ENCODE results near the gene ADAMTSL1.

ADAMTSL1 gene

DNA sequence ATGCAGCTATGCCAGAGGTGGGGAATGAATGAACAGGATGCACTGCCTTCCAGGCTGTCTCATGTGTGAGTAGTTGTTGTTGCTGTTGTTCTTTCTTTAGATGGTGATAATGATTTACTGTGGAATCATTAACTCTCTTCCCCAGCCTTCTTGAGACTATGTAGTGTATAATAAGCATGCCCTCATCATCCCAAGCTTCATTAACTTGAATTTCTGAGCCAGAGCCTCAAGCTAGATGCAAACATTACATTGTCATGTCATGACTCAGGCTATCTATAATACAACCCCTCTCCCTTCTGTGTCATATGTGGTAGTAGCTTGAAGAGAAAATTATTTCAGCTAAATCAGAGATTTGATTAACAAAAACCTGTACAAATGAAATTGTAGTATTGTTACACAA is 10.0 kb upstream of the ADAMTSL1 start:
- no peak for DNase-seq

DNA sequence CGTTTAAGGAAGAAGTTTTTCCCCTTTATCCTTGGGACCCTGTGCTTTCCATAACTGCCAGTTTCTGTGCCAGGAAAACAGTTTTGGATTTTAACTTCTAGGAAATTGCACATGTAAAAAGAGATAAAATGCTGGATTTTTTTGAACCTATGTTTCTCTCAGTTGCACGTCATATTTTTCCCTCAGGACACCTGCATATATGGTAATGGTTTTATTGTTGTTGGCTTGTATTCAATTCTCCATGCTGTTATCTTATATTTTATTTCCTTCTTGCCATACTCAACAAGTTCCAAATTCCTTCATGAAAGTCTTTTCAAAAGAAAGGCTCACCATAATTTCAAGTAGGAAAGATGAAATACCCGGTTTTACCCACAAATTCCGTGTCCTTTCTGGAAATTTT is 7.9 kb upstream of the ADAMTSL1 start:
- DNase-seq: no peak

DNA sequence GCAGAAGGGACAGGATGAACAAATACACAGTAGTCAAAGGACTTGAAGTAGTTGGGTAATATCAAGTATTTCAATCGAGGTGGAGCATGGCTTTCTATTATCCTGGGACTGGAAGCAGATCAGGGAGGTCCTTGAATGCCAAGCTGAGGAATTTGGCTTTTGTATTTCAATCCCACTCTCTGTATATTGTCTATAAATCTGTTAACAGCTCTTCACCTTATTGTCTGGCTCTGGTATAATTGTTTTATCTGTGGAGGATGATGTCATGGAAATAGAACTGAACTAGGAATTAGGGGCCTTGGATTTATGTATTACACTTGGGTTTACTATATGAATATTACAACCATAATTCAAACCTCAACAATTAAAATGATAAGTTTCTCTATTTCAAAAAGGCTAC is 6.3 kb upstream of the ADAMTSL1 start:
- DNase-seq: no peak

DNA sequence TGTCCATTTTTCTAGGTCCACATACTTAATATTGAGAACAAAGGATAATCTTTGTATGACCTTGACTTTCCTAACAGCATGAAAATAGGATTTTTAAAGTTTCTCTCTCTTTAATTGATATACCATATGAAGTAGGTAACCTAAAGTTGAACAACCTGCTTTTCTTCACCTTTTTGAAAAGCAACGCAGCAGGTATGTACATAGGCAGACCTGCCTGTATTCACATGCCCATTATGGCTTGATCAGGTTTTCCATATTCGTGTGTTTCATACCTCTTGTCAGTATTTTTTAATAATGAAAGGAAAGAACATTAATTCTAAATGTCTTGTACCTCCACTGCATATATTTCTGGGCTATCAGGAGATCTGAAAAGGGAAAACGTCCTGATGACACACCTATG is 1.5 kb upstream of the ADAMTSL1 start:
- DNase-seq: no peak

DNA sequence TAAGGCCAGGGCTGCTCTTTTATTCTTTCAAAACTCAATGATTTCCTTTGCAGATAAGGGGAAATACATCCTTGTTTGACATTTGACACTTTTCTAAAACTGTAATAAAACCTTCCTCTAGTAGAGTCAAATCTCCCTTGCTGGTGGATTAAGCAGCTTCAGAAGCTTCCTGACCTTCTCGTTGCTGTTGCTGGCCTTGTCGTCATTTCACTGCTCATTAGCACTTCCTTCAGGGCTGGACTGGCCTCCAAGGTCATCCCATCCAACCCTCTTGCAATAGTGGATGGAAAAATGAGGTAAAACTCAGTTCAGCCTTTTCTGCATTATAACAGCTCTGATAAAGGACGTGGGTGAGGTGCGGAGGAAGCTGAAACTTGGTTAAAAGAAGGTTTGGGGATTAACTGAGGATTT is 1.1 kb upstream of the ADAMTSL1 start:
- DNase-seq: no peak

DNA sequence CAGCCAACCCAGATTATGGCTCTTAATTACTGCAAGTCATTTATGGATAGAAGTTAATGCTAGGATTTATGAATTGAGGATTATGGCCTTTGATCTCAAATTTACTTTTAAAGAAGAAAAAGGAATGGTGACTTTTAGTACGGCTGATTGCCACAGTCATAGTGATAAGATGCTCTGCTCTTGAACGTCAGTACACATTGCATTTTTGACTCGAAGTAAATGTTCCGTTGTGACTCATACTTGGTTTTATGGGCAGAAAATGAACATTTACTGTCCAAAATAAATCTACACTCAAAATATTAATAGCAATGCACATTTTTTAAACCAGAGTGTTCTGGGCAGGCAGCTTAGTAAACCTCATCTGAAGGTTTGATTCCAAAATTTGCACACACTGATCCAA is 830 bp downstream of the ADAMTSL1 start:
- DNase-seq: no peak

DNA sequence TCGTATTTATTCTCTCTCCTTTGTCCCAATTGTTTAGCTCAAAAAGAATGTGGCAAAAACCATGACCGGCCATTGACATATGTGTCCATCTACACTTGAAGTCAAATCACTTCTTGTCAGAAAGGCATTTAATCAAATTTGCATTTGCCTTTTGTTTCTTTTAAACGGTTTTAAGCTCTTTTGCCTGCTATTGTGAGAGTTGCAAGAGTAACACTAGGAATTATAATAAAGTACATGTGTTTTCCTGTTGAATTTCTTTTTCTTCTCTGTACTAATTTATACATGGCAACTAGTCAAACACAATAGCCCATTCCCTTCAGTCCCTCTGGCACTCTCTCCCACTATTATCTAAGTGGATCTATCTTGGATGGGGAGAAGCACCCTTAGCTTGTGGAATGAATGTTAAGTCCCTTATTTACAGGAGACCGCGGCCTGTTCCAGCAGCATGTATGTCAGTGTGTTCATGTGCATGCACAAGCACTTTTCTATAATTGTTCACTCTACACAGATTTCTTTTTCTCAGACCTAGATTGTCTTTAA is 3.2 kb downstream of the ADAMTSL1 start:
- no peak for DNase-seq

DNA sequence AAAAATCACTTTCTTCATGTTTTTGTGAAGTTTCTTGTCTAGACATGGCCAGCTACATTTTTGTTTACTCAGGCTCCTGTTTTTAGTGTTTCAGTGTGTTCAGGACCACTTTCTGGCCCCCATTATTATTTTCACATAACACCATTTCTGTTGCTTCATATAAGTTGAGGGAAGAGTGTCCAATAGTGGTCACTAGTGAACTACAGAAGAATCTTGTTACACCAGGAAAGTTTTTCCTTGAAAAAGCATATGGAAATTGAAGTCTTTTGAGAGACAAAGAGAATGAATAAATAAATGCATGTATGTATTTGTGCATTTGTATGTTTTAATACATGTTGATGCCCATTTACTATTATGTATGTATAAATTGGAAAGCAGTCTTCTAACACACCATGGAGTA is 3.8 kb downstream of the ADAMTSL1 start:
- DNase-seq: no peak

DNA sequence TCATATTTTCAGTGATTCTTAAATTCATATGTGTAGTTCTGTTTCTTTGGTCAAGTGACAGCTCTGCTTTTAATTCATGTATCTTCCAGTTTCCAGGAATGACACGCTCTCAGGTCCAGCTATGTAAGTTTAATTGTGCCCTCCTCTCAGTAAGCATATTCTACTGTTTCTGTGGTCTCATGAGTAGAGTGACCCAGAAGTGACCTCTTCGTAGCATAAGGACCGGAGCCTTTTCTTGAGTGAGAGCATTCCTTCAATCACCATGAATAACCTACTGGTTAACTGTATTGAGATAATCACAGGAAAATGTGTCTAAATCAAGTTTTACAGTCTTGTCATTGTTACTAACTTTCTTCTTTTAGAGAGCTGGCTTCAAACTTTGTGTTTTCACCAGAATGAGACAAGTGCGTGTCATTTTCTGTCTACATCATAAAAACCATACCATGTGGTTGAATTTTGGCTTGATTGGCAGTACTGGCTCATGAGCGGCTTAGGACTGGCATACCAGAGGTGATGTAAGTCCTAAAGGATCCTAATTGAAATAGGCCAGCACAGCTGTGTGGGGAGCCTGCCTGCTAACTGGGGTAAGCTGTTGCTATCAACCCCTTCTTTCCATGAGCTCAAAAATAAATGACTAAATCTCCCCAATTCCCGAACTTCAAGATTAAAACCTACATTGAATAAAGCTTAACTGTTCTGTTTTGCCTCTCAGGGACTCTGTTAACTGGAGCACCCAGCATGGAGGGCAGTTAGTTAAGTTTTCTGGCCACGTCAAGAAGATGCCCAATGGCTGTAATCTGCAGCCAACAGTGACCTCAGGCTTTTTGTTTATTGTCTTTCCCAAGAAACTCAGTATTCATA is 4.8 kb downstream of the ADAMTSL1 start:
- DNase-seq: no peak

DNA sequence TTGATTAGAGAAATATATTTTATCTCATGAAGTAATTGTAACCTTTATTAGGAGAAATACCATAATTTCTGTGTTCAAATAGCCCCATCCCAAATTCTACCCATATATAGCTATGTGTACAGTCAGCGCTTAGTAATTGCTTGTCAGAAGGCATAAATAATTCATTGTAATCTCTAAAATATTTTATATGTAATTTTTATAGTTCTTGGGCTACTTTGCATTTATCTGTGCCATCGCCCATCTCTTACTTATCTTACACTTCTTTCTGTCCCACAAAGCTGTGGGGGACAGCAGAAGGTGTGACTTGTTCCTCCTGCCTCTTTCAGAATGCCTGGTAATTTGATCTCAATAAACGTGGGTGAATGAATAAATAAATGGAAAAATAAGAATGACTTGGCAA is 5.5 kb downstream of the ADAMTSL1 start:
- no peak for DNase-seq

DNA sequence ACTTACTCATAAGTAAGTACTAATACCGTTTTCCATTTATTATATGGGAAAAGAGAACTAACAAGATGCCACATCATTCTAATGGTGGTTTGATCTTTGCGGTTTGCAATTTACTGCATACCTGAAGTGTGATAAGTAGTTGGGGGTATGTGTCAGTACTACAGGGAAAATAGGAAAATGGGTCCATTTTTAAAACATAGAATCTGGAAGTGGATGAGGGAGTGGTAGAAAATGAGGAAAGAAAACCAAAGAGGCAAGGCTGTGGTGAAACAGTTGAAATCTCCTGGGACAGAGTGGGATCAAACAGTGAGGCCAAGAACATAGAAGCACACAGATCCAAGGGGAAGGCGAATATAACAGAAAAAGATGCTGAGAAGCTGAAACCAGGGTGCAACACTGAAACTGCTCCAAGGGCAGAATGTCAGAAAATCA is 6.7 kb downstream of the ADAMTSL1 start:
- no peak for DNase-seq

DNA sequence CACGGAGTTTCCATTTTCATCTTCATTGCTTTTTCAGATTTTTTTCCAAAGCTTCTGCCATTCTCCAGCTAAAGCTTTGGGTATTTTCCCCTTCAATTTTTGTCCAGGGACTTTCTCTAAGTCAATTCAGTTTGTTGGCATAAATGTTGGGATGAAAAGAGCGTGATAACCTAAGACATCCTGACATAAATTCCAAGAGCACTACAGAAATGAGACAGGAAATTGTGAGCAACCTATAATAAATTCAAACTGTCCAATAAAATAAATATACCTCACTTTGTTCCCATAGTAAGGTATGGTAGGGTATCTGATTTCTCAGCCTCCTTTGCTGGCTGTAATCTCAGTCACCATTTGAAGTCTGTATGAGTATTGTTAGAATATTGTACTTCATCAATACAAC is 8.4 kb downstream of the ADAMTSL1 start:
- DNase-seq: no peak

DNA sequence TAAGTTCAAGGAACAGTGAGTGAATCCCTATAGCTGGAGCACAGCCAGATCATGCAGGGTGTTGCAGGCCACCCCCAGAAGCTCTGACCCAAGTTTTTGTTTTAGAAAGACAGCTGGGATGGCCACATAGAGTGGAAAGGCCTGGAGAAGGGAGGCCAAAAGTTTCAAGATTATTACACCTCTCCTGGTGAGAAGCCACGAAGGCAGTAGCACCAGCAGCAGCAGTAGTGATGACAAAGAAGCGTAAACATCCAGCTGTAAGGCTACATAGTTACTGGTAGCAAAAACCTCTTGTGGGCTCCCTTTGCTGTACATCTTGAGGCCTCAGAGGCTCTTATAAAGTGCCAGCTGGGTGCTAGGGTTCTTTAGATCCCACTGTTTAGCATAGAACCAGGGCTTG is 11.8 kb downstream of the ADAMTSL1 start:
- no peak for DNase-seq

DNA sequence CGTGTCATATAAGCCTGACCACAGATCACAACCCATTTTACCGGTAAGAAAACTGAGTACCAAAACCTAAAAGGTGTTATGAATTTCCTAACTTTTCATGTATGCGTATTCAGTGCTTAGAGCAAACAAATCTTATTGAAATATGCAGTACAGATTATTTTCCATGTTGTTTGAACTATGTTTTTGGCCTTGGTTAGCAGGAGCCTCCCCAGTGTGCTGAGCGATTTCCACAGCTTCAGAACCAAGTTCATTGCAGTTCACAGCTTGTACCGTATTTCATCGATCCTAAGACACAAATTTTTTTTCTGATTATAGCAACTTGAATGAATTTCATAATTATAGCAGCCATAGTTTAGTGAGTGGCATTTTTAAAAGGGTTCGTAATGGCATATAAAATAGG is 13.7 kb downstream of the ADAMTSL1 start:
- no peak for DNase-seq

DNA sequence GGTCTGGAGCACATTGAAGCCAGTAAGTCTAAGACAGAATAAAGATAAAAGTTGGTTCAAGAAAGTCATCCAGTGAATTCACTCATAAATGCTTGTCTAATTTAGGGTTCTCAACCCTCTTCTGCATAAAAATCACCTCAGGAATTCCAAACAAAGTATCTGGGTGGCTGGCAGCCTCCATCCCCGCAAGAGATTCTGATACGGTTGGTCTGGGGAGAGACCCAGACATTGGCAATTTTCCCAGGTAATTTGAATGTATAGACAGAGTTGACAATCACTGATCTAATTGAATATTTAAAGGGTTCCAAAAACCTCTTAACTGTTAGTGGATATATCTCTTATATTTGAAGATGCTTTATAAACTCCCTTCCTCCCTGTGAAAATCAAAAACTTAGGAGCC is 14.9 kb downstream of the ADAMTSL1 start:
- DNase-seq: no peak

DNA sequence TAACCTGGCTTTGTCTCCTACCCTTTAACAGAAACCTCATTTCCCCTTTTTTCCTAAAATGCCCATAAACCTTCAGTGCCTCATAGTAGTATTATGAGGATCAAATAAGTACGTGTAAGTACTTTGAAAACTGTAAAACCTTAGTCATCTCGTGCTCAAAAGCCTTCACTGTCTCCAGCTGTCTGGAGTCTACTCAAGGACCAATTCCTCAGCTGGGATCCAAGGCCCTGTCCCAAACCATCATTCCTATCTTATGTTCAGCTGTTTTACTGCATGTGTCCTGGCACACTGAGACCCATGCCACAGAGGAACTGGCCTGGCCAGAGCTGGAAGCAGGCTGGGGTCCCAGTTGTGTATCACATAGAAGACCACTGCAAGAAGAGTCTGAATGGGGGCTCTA is 15.9 kb downstream of the ADAMTSL1 start:
- no peak for DNase-seq

DNA sequence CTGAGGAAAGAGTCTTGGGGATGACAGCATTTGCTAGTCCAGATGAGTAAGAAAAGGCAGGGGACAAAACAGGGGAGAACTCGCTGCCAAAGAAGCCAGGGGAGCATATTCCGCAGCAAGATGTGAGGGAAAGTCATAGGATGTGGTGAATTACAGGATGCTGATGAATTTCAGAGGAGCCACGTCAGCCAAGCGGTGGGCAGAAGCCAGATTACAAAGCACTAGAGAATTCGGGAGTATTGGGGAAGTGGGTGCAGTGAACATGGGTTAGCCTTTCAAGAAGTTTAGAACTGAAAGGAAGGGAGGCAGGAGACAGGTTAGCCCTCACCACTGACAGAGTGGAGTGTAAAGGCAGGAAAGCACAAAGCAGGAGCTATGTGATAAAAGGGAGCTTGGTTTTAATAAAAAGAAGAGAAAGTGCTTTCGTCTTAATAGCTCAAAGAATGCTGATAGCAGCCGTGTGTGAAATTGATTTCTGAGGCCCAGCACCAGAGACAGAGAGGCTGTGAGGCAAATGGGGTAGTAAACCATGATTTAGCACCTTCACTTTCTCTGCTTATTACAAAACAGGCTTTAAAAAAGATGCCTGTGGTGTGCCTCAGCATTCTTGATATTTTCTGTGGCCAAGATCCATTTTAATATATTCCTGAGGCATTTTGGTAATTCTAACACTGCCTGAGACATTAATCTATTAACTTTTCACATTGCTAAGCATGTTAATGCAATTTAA is 16.9 kb downstream of the ADAMTSL1 start:
- DNase-seq: no peak

DNA sequence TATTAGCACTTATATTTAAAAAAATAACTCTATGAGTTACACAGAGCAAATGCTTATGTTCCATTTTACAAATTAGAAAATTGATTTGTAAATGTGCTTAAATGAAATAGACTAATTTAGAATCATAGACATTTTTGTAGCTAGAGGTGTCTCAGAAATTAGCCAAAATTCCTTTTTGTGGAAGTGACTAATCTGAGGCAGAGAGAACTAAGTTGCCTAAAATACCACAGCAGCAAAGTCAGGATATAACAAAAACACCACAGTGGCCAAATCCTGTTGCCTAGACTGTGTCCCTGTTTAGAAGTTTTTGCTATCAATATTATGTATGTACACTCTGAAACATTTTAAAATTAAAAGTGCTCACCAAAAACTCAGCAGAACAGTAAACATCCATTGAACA is 18.7 kb downstream of the ADAMTSL1 start:
- DNase-seq: no peak

DNA sequence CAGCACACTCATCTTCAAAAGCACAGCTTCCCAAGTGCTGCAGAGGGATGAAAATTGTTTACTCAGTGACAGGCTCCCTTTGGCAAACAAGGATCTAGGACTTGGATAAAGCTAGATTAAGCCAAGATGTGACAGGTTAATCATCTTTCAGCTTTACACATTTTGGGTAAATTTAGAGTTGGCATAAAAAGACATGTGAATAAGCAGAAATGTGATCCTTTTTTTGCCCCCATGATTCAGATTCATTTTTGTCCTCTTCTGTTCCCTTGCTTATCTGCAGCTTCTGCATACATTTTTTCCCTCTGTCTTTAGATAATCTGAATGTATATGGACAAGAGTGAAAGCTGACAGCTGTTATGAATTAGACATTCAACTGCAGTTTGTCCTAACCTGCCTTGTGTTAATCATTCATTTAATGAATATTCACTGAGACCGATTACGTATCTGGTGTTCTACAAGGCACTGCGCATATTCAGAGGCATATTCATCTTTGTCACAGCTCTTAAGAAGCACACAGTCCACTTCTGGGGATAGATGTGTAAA is 19.6 kb downstream of the ADAMTSL1 start:
- no peak for DNase-seq

DNA sequence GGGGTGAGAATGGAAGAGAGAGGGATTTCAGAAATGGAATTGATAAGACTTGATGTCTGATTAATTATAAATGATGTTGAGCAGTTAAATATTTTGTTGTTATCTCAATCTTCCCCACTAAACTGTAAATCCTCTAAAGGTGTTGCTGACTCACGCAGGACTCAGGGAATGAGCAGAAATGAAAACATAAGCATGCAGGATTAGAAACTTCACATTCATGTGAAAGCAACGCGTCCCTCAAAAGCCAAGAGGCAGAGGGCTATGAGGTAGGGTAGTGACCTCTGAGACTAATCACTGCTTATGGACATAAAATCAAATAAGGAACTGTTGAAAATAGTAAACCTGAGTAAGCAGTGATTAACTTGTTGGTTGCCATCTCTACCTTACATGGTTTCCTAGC is 21.1 kb downstream of the ADAMTSL1 start:
- DNase-seq: no peak

DNA sequence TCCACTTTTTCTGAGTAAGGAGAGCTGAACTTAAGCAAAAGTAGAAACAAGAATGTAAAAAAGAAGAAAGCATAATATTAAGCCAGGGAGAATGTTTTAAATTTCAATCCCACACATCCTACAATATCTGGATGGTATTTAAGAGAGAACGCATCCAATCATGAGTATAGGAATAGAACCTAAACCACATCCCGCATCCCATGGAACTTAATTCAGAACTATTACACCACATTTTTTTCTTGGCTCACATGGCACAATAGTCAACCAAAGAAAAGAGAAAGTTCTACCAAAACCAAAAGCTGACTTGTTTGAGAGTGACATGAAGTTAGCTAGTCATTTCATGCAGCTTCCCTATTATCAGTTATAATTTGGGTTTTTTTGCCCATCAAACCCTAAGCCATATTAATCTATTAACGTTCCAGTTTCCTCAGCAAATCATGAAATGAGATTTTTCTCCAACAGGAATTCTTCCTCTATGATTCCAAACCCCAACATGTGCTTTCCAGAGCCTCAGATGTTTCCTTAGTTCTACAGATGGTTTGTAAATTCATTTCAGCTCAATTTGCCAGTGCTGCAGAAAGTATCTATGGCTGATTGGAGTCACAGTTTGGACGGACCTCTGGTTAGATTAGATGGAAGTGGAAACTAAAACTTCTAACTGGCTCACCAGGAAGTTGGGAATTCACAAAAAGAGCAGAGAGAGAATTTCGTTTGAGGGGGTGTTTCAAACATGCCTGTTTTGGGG is 22.5 kb downstream of the ADAMTSL1 start:
- DNase-seq: no peak

DNA sequence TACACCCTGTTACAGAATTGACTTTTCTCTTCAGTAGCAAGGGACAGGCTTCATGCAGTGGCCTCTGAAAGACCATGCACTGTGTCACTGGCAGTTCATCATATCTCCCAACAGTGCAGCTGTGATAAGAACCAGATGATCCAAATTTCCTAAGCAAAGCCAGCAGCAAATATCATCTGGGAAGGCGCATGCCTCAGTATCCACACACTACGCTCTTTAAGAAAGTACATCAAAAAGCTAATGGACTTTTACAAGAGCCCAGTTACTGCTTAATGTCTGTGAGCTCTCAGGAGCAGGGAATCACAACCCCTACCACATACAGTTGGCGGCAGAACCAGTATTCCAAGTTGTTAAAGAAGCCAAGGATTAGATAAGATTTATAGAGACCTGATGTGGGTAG is 25.1 kb downstream of the ADAMTSL1 start:
- DNase-seq: no peak

DNA sequence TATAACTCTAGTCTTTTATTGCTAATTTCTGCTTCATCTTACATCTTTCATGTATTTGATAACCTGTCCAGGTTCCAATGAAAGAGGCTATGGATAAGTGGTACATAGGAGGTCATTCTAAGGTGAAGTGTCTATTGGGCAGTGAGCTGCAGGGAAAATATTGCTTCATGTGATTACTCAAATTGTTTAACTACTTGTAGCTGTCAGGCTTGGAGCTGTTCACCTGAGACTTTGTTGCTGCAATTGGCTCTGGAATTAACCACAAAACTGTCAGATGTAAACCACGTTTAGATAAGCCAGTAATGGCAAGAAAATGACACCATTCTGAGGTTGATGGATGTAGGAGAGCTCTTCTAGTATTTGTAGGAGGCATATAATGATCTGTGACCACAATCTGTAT is 26.0 kb downstream of the ADAMTSL1 start:
- no peak for DNase-seq
